HG03460 (cell line): ENCODE data around the gene BCL11A.

Source experiments
- ATAC-seq: cut with Tn5 transposase; IDR thresholded peaks from one replicate; pipeline ENCODE4 v1.9.1; 2021; ENCODE audit not compliant: unreplicated experiment

The BCL11A gene

GRCh38 chr2:60489289-60489688 lies 64.2 kb downstream of the BCL11A start:
- ATAC-seq: no peak

DNA sequence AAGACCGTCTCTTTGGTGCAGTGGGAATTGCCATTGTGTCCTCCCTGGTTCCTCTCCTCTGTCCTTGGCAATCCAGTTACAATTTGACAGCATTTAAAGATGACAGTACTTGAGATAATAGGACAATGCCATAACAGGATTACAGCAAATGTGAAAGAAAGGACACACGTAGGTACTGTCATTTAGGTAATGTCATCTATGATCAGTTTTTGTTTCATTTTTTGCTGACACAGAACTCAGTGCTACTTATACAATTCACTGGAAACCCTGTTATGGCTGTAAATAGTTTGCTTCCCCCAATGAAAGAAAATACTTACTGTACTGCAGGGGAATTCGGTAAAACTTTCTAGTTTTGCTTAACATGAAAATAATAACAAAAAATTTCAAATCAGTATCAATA lies 65.2 kb downstream of the BCL11A start:
- no peak for ATAC-seq

DNA sequence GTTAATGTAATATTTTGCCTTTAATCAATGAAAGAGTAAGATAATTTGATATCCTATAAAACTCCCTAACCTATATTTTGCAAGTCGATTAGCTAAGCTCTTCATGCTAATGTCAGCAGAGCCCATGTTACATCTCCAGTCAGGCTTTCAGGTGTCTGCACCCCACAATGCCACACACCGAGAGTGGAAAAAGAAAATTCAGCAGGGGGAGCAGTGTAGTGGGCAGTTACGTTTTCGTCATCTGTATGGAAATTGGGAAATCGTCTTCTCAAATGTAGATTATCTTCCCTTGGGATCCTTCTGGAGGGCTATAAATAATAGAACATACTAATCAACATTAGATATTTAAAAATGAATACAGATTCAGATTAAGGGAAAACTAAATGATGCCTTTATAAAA lies 66.3 kb downstream of the BCL11A start:
- ATAC-seq: no peak

DNA sequence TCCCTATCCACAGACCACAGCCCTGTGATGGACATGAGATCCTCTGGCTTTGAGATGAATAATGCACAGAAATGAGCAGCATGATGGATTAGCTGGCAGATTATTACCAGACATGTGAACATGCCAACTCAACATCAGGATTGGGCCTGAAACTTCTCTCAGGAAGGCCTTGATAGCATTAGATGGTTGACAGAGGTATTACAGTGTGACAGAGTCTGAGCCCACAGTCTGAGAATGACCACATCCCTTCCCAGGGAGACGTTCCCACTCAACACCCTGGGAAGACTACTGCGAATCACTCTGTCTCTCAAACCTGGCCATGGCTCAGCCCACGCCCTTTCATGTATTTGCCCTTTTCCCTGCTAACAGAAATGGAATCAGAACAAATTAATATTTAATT lies 66.9 kb downstream of the BCL11A start:
- no peak for ATAC-seq

- ATAC-seq: no peak
Observed at GRCh38 chr2:60486067-60486466, 67.4 kb downstream of the BCL11A start.

- ATAC-seq: no peak
Observed at GRCh38 chr2:60485550-60485949, 67.9 kb downstream of the BCL11A start.

DNA sequence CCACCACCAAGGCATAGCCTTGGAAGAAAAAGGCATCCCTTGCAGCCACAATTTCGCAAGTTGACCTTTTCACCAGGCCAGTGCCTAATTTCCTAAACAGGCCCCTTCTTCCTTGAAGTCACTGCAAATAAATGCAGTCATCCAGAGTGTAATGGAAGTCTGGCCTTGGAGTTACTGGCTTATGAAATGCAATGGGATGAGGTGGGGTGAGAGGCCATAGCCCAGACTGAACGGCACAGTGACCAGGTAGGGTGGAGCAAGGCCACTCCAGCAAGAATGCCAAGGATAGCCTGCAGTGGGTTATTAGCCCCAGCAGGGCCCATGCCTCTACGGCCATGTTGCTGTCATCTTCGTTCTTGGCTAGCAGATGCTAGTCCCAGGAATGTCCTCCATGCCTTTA lies 68.4 kb downstream of the BCL11A start:
- ATAC-seq: no peak

DNA sequence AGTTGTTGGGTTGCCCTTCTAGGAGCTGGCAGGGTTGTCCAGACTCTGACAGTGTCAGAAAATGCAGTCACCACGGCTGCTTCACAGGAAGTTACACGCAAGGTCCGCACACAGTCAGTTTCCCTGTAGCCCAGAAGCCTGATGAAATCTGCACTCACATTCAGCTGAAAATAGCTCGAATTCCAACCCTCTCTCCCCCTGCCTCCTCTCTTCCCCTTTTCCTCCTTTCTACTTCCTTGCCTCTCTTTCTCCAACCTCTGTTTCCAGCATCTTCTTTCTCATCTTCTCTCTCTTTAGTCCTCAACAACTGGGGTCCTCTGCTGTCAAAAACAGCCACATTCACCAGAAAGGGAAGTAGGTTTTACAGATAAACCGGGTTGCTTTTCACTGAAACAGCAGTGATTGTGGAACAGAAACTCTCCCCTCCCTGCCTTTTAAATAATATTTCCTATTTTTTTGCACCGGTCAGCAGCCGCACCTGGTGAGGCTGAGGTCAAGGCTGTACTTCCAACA lies 69.3 kb downstream of the BCL11A start:
- ATAC-seq: peak; percentile 45

- ATAC-seq: no peak
Observed at GRCh38 chr2:60483401-60483800, 70.1 kb downstream of the BCL11A start.

DNA sequence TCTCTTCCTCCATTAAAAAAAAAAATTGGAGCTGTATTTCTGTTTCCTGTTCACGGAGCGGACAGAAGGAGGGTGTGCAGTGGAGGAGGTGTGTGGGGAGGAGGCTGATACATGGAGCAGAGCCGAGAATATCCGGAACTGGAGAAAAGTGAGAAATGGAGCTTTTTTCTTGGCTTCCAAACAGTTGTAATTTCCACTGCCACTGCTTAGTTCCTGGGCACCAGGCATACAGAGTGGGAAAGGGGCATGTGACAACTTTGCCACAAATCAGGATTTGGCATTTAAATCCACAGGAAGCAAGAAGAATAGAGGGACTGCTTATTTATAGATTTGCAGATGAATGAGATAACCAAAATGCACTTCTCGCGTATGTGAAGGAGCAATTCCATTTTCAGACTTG lies 71.2 kb downstream of the BCL11A start:
- no peak for ATAC-seq

DNA sequence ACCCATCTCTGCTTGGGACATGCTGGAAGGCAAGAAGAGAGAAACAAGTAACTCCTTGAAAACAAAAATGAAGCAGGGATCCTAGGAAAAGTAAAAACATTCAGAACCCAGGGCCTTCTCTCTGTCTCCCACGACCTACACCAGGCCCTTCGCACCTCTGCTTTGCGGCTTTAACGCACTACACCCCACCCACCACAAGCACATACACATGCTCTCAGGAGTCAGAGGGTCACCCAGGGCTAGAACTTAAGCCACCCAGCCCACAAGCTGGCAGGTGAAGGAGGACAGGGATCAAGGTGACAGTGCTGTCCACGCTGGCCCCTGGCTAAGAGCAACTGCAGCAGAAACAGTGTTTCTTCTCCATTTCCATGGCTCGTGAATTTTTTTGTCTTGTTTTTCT lies 72.2 kb downstream of the BCL11A start:
- ATAC-seq: no peak

DNA sequence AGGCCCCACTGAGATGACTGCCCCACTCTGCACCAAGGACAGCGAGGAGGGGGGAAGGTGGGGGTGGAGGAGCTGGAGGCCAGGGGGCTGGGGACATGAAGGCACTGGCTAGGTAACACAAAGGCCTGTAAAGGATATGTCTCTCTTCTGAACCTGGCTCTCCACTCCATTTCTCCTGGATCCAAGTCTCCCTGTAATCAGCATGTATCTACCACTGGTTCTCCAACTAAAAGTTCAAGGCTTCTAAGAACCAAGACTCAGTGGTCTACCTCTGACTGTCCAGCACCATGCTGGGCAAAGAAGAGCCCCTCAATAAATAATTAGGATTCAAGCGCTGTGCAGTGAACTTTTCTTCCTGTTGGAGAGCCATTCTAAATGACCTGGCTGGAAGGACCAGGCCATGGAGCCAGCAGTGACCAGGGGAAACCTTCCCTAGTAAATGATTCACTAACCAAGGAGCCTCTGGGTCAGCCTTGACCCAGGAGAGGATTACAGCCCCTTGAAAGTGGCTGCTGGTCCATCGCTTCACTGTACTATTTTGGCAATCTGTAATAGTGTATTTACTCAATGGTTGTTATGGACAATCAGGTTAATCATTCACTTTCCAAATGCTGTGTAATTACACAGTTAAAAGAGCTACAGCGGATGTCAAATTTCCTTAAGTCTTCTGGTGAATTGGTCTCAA lies 73.2 kb downstream of the BCL11A start:
- no peak for ATAC-seq

GRCh38 chr2:60479226-60480088 lies 74.0 kb downstream of the BCL11A start:
- ATAC-seq: no peak

- no peak for ATAC-seq
Observed at GRCh38 chr2:60478660-60479059, 74.8 kb downstream of the BCL11A start.

DNA sequence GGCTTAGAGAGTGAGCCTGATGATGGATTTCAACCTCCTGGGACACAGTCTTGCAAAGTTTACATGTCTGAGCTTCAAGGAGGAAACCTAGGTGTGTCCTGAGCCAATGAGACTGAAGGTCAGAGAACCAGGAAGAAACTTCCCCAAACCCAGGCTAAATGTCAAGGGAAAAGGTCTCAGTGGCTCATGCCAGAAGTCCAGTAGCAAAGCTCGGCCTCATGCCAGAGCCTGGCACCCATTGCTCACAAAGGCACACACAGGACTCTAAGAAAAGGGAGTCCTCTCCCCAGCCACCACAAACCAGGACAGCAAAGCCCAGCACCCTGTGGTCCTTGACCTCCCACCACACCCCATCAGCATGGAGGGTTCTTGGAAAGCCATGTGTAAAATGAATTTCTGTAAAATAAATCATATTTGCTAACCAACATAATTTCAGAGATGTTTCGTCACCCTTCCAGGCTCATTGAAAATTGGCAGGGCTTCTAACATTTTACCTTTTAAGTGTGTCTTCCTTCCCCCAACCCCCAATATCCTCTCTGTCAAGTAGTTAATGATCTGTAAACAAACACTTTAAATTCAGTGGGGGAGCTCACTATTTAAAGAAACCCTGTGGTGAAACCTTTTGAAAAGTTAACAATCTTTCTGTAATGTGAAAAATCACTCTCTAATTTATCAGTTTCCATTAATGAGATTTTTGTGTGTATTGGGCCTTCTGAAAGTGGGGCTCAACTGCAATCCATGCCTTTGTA lies 77.1 kb downstream of the BCL11A start:
- ATAC-seq: no peak

DNA sequence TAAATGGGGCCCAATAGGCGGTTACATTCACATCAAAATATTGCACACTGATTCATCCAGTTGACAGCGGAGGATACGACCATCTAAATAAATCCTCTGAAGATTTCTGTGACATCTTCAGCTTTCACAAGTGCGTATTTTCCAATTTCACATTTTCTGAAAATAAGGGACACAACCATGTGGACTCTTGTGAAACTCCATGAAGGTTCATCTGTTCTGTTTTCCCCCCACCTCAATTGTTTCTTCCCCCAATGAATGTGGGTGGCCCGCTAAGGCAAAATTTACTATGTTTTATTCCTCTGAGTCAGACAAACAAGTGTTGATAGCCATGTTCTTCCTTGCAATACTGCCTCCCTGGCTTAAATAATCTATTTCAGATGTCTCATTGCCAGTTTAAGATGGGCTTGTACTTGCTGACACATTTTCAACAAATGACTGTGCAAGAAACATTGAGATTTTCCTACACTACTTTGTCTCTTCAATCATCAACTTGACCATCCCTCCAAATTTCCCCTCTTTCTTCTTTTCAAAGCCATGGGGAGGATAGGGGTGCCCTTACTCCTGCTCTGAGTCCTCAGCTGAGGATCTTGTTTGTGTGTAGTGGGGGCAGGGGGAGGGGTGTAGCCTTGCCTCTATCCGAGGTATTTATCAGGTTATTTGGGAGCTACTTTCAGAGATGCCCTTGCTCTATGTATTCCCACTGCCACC lies 78.2 kb downstream of the BCL11A start:
- no peak for ATAC-seq

DNA sequence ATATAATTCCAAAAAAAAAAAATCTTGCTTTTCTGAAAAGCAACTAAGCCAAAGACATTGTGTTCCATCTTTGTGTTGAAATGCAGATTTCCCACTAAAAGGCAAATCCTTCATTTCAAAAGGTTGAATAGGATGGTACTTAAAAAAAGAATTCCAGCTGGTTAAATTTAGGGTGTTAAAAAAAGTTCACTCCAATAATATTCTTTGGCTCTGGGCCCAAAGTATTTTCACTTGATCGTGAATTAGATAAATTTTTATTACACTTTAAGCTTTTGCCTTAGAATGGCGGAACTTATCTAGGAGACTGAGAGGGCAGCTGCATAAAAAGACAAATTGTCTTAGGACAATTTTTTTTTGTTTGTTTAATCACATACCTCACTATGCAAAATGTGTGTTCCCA lies 79.2 kb downstream of the BCL11A start:
- no peak for ATAC-seq

GRCh38 chr2:60473546-60473945 lies 79.9 kb downstream of the BCL11A start:
- no peak for ATAC-seq

GRCh38 chr2:60472663-60473289 lies 80.7 kb downstream of the BCL11A start:
- no peak for ATAC-seq

DNA sequence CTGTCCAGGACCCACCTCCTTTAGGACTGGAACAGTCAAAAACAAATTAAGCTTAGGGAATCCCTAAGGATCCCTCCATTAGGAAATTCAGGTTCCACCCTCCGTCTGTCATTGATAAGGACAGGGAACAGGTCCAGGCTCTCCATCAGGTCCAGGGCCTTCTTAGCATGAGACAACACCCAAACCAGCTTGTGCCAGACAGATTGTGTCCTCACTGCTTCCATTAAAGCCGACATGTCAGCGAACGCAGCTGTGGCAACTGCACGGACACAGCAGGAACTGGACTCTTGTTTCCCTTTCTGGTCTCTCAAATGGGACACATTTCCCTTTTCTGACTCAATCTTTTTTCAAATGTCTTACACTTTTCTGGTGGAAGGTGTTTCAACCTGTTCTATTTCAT lies 81.4 kb downstream of the BCL11A start:
- no peak for ATAC-seq

DNA sequence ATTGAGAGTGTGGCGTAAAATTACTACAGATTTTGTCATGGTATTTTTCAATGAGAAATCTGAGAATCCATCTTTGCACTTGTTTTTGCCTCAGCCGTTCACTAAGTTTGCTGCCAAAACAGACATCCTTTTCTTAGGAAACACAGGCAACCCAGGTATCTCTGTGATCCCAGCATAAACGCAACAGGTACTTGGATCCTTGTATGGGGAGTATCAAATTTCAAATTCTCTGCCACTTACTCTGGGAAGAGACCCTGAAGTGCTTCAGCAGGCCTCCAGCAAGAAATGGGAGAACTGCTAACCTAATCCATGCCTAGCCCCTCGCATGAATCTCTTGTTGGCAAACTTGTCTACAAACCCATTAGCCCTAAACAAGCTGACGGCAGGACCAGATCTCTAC lies 83.1 kb downstream of the BCL11A start:
- ATAC-seq: no peak
